ENCODE measurements around the gene OR13C4.

Gene OR13C4

DNA sequence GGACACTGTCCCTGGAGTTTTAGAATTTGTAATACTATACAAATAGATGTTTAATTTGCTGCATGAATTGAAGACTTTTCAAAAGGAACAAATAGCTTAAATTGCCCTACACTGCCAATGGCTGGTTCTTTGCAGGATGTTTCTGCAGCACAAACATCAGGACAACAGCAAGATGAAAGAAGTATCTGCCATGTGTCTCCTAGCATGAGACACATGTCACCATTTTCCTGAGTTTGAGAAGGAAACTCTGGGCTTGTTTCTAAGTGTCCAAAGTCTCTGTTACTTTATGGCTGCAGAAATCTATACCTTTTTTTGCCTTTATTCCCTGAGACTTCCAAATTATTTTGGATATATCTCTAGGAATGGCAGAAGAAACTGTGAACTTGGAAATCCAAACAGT lies 23.6 kb downstream of the OR13C4 start:
- no peak for TF ChIP-seq CTCF (IDR thresholded peaks at IDR 0.05; ENCODE audit: borderline replicate concordance, insufficient read depth, low read depth, low read length)
- H3K4me3 ChIP-seq (ENCODE audit: low read depth, low read length): no peak overlapping the region

- no peak overlapping the region for H3K4me3 ChIP-seq (ENCODE audit: low read depth, low read length)
- TF ChIP-seq CTCF (IDR thresholded peaks at IDR 0.05; ENCODE audit: borderline replicate concordance, insufficient read depth, low read depth, low read length): no peak
These were observed 32.2 kb downstream of the OR13C4 start for GRCh38 chr9:104494808-104495207.

DNA sequence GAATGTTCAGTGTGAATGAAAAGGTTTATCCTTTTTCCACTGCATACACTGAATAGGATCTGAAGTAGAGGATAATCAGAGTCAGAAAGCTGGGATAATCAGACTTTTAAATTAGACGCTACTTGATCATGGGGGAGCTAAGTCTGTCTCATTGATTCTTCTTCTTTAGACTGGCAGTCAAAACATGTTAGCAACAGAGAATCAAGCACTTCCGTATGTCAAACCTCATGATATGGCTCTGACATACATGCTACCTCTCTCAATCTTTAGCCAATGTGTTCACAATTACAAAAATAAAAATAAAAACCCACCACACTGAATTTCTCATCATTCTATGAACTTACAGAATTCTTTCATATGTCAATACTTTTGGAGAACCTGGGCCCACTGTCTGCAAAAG lies 42.0 kb downstream of the OR13C4 start:
- no peak for TF ChIP-seq CTCF (IDR thresholded peaks at IDR 0.05; ENCODE audit: borderline replicate concordance, insufficient read depth, low read depth, low read length)
- H3K4me3 ChIP-seq (ENCODE audit: low read depth, low read length): no peak overlapping the region

DNA sequence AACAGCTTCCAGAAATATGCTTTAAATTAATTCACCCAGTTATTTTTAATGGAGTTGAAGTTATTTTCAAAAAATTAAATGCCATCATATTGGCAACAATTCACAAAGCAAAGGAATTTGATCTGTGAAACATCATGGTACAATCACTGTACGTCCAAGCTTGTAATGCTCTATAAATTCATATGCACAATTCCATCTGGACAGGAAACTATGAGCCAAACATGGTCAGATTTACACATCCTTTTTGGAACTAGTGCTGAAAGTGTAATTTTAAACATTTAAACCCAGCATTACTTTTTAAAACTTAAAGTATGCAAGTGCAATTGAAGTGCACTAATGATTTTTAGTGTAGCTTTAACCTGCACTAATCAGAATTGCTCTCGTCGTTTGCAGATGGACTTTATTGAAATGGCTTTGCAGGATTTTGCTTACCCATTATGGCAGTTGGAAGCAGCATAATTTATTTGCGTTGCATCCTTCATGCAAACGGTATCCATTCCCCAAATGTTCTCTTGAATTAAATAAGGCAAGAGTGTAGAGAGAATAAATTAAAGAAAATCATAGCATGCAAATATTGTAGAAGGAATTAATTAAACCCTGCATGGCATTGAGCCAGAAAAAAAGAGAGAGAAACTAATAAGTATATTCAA lies 44.0 kb downstream of the OR13C4 start:
- TF ChIP-seq CTCF (IDR thresholded peaks at IDR 0.05; ENCODE audit: borderline replicate concordance, insufficient read depth, low read depth, low read length): no peak
- no peak overlapping the region for H3K4me3 ChIP-seq (ENCODE audit: low read depth, low read length)

Data from GM12875 (cell line).